Liver (tissue), 9 donors: ENCODE measurements around the gene MRPL42. TPM values are rescaled to one million over a fixed set of nuclear protein-coding genes. Genes with fewer than 3 reads are reported as not detected.

ENCODE experiments used
- DNase-seq: peaks from one replicate; pipeline ENCODE4 v3.0.0-alpha.2; 2017; ENCODE audit warnings: low spot score
- H3K27ac ChIP-seq, 2 donors: one replicate each; pipeline ENCODE4 v1.7.0; 2013; ENCODE audit warnings: inconsistent platforms in 2 of 2, low read length in 2 of 2, control low read depth in 1 of 2, low read depth in 1 of 2, mild to moderate bottlenecking in 1 of 2
- H3K27me3 ChIP-seq, 4 donors: one replicate each; pipeline versions ENCODE4 v1.6.1 to v1.7.0; 2013; ENCODE audit warnings: low read length in 3 of 4, inconsistent platforms in 1 of 4, mild to moderate bottlenecking in 1 of 4, moderate library complexity in 1 of 4; ENCODE audit not compliant: control insufficient read depth in 4 of 4, insufficient read depth in 4 of 4
- H3K36me3 ChIP-seq, 4 donors: one replicate each; pipeline versions ENCODE4 v1.6.1 to v1.7.0; 2013; ENCODE audit warnings: low read length in 3 of 4, mild to moderate bottlenecking in 3 of 4, low read depth in 1 of 4, moderate library complexity in 1 of 4; ENCODE audit not compliant: control insufficient read depth in 4 of 4, insufficient read depth in 3 of 4
- H3K4me1 ChIP-seq, 4 donors: one replicate each; pipeline versions ENCODE4 v1.6.1 to v1.7.0; 2013; ENCODE audit warnings: low read length in 3 of 4, mild to moderate bottlenecking in 3 of 4, moderate library complexity in 1 of 4; ENCODE audit not compliant: control insufficient read depth in 4 of 4, insufficient read depth in 4 of 4
- H3K4me3 ChIP-seq, 3 donors: one replicate each; pipeline versions ENCODE4 v1.6.1 to v1.7.0; 2013; ENCODE audit warnings: low read length in 3 of 3, control low read depth in 1 of 3, low read depth in 1 of 3, mild to moderate bottlenecking in 1 of 3
- H3K9ac ChIP-seq, 2 donors: one replicate each; pipeline ENCODE4 v1.7.0; 2013; ENCODE audit warnings: low read length in 2 of 2, mild to moderate bottlenecking in 2 of 2, moderate library complexity in 2 of 2, control low read depth in 1 of 2, low read depth in 1 of 2
- H3K9me3 ChIP-seq, 4 donors: one replicate each; pipeline versions ENCODE4 v1.6.1 to v1.7.0; 2013; ENCODE audit warnings: low read length in 3 of 4; ENCODE audit not compliant: control insufficient read depth in 4 of 4
- ATF3 ChIP-seq: IDR thresholded peaks from 2 replicates; pipeline ENCODE4 v1.6.1; 2016; ENCODE audit warnings: antibody characterized with exemption
- CTCF ChIP-seq: fragments of 150-350 bp; IDR thresholded peaks from 2 replicates; pipeline ENCODE4 v1.5.1; 2017; ENCODE audit warnings: improper control_type of control experiment, low read depth, low read length; ENCODE audit not compliant: missing input control
- FOXA1 ChIP-seq: IDR thresholded peaks from 2 replicates; pipeline ENCODE4 v1.6.1; 2016; ENCODE audit warnings: antibody characterized with exemption
- FOXA2 ChIP-seq: IDR thresholded peaks from 2 replicates; pipeline ENCODE4 v1.6.1; 2016; ENCODE audit warnings: antibody characterized with exemption
- GABPA ChIP-seq, 2 donors: IDR thresholded peaks in 1 of 2; conservative IDR thresholded peaks in 1 of 2; 2 replicates each; pipeline ENCODE4 v1.6.1; 2016; ENCODE audit warnings: antibody characterized with exemption in 2 of 2, mild to moderate bottlenecking in 1 of 2, moderate library complexity in 1 of 2
- HNF4A ChIP-seq, 2 donors: conservative IDR thresholded peaks; 2 replicates each; pipeline ENCODE4 v1.6.1; 2016; ENCODE audit warnings: antibody characterized with exemption in 2 of 2, mild to moderate bottlenecking in 2 of 2
- JUND ChIP-seq, 2 donors: IDR thresholded peaks; 2 replicates each; pipeline ENCODE4 v1.6.1; 2016; ENCODE audit warnings: antibody characterized with exemption in 2 of 2
- RAD21 ChIP-seq, 2 donors: IDR thresholded peaks; 2 replicates each; pipeline ENCODE4 v1.6.1; 2016; ENCODE audit warnings: antibody characterized with exemption in 2 of 2, mild to moderate bottlenecking in 2 of 2
- REST ChIP-seq: IDR thresholded peaks from 2 replicates; pipeline ENCODE4 v1.6.1; 2016; ENCODE audit warnings: antibody characterized with exemption, mild to moderate bottlenecking
- RXRA ChIP-seq, 2 donors: IDR thresholded peaks; 2 replicates each; pipeline ENCODE4 v1.6.1; 2017 to 2018; ENCODE audit warnings: antibody characterized with exemption in 2 of 2, mild to moderate bottlenecking in 1 of 2
- SP1 ChIP-seq: IDR thresholded peaks from 2 replicates; pipeline ENCODE4 v1.6.1; 2018; ENCODE audit warnings: antibody characterized with exemption, mild to moderate bottlenecking
- TAF1 ChIP-seq: conservative IDR thresholded peaks from 2 replicates; pipeline ENCODE4 v1.6.1; 2016; ENCODE audit warnings: antibody characterized with exemption, mild to moderate bottlenecking
- YY1 ChIP-seq: IDR thresholded peaks from 2 replicates; pipeline ENCODE4 v1.6.1; 2016; ENCODE audit warnings: antibody characterized with exemption, mild to moderate bottlenecking
- ZBTB33 ChIP-seq: IDR thresholded peaks from 2 replicates; pipeline ENCODE4 v1.6.1; 2016; ENCODE audit warnings: antibody characterized with exemption
- WGBS: extraction: QIAGEN DNeasy Blood & Tissue Kit; methylation state at CpG from one replicate; pipeline ENCODE4 v1.1.7; 2013; 5-methylcytosine and 5-hydroxymethylcytosine counted together
- polyA plus RNA-seq, 2 donors: library from polyadenylated mRNA; stranded (reverse) in 1 of 2; unstranded in 1 of 2; fragments of 200-250 nt in 1 of 2; fragments of >200 nt in 1 of 2; fragmentation: Nextera tagmentation in 1 of 2; extraction: Ambion mirVana in 1 of 2; gene quantifications; one replicate each; pipeline versions ENCODE4 v1.2.1 to v1.2.3, GENCODE V29; 2013 to 2015
- total RNA-seq, 2 donors: library from RNA; depleted of rRNA; stranded (reverse); fragments of >200 nt; gene quantifications; one replicate each; pipeline ENCODE4 v1.2.3, GENCODE V29; 2014
- donor health status: healthy.
- donor health status: healthy.
- donor health status: healthy.
- donor health status: healthy.
- donor health status: healthy.

MRPL42 gene
- total and polyA plus RNA-seq, 4 donors = 20.4 to 38.8 (median 33.3) TPM

GRCh38 chr12:93427779-93428564, 39.3 kb upstream of the MRPL42 start:
- Histone ChIP-seq H3K27me3 (no peaks in the 10 kb centered on the region), H3K9me3 (no peaks in the 10 kb centered on the region), H3K4me1 (peaks cover 0 to 13% (median 4%) of the 10 kb centered on the region in 4 donors), H3K36me3 (peaks cover 0 to 1% (median 0%) of the 10 kb centered on the region in 4 donors), H3K9ac (no peak overlapping the region), H3K27ac (no peak overlapping the region), H3K4me3 (no peak overlapping the region)
- 84% methylated on average over 5 of the region's 5 CpGs for WGBS
- no peak for TF ChIP-seq CTCF
- no peak for TF ChIP-seq YY1
- no peak for TF ChIP-seq ATF3
- TF ChIP-seq ZBTB33 = no peak
- TF ChIP-seq JUND (IDR thresholded peaks at IDR 0.05) = no peak
- TF ChIP-seq REST = no peak
- no peak for TF ChIP-seq GABPA (IDR thresholded peaks at IDR 0.05 in 1 of 2, conservative IDR thresholded peaks at IDR 0.05 in 1 of 2)
- no peak for TF ChIP-seq TAF1
- no peak for TF ChIP-seq RXRA (IDR thresholded peaks at IDR 0.05)
- no peak for TF ChIP-seq FOXA2
- no peak for DNase-seq

GRCh38 chr12:93429448-93429847, 37.9 kb upstream of the MRPL42 start:
- H3K27me3 ChIP-seq = no peaks in the 10 kb centered on the region

More at GRCh38 chr12:93429448-93429847, 37.9 kb upstream of the MRPL42 start:
- DNase-seq = no peak
- H3K9me3 ChIP-seq = no peaks in the 10 kb centered on the region
- H3K36me3 ChIP-seq = peaks cover 0 to under 1% (median 0%) of the 10 kb centered on the region in 4 donors
- H3K9ac ChIP-seq = no peak overlapping the region
- H3K4me3 ChIP-seq = no peak overlapping the region
- TF ChIP-seq FOXA1 (no peak), REST (no peak), GABPA (IDR thresholded peaks at IDR 0.05 in 1 of 2, conservative IDR thresholded peaks at IDR 0.05 in 1 of 2) (no peak), RAD21 (IDR thresholded peaks at IDR 0.05) (no peak), HNF4A (conservative IDR thresholded peaks at IDR 0.05) (no peak), SP1 (no peak)
- peaks cover 0 to 13% (median 4%) of the 10 kb centered on the region in 4 donors for H3K4me1 ChIP-seq
- H3K27ac ChIP-seq = no peak overlapping the region
- WGBS = 85% methylated on average over 1 of the region's 1 CpG
